Skin of body (tissue), 2 donors: ENCODE results near the gene QPRT. TPM values are rescaled to one million over a fixed set of nuclear protein-coding genes. Genes with fewer than 3 reads are reported as not detected.
"Not testable (repeated sequence)": the region's sequence is repeated elsewhere in the genome, so short reads cannot be mapped to it uniquely, and the experiment has no call there.

ENCODE experiments used
- DNase-seq: peaks from one replicate; lab custom pipeline; 2025; lab: John Stamatoyannopoulos, UW
- total RNA-seq: library from RNA; depleted of rRNA; stranded (reverse); fragments of >200 nt; gene quantifications from one replicate; pipeline ENCODE4 v1.2.3, GENCODE V29; 2014

Gene QPRT
- total RNA-seq, 1 donor from 2014 or later, result 16.1 TPM

- DNase-seq, result not testable (repeated sequence)
Measured at GRCh38 chr16:29692606-29693005, 13.6 kb downstream of the QPRT start.

- DNase-seq, result no peak
Measured at GRCh38 chr16:29694384-29695195, 15.6 kb downstream of the QPRT start.

- DNase-seq, result not testable (repeated sequence)
Measured at GRCh38 chr16:29695675-29696074, 16.7 kb downstream of the QPRT start.

GRCh38 chr16:29696881-29697331, 17.9 kb downstream of the QPRT start:
- DNase-seq, result no peak

GRCh38 chr16:29697391-29697790, 18.4 kb downstream of the QPRT start:
- no peak for DNase-seq

- DNase-seq, result no peak
Measured at GRCh38 chr16:29698042-29698441, 19.1 kb downstream of the QPRT start.

GRCh38 chr16:29698484-29699323, 19.7 kb downstream of the QPRT start:
- no peak for DNase-seq

- no peak for DNase-seq
Measured at GRCh38 chr16:29699324-29700219, 20.6 kb downstream of the QPRT start.

- peak; percentile 30 for DNase-seq
Measured at GRCh38 chr16:29700253-29700987, 21.4 kb downstream of the QPRT start.

GRCh38 chr16:29701214-29701555, 22.2 kb downstream of the QPRT start:
- no peak for DNase-seq

GRCh38 chr16:29702269-29702668, 23.3 kb downstream of the QPRT start:
- DNase-seq, result no peak

GRCh38 chr16:29705030-29705429, 26.1 kb downstream of the QPRT start:
- no peak for DNase-seq

- DNase-seq, result not testable (repeated sequence)
Measured at GRCh38 chr16:29707160-29707559, 28.2 kb downstream of the QPRT start.

GRCh38 chr16:29708917-29709600, 30.1 kb downstream of the QPRT start:
- no peak for DNase-seq

- not testable (repeated sequence) for DNase-seq
Measured at GRCh38 chr16:29709657-29710056, 30.7 kb downstream of the QPRT start.

- peak; percentile 40 for DNase-seq
Measured at GRCh38 chr16:29710227-29711219, 31.5 kb downstream of the QPRT start.

GRCh38 chr16:29712809-29713208, 33.8 kb downstream of the QPRT start:
- DNase-seq, result no peak

GRCh38 chr16:29714396-29714795, 35.4 kb downstream of the QPRT start:
- DNase-seq, result no peak

GRCh38 chr16:29714972-29715371, 36.0 kb downstream of the QPRT start:
- DNase-seq, result no peak
